ENCODE data around the gene SERINC5. TPM values are rescaled to one million over a fixed set of nuclear protein-coding genes. Genes with fewer than 3 reads are reported as not detected.

The SERINC5 gene
- total and polyA plus RNA-seq, 5 experiments from 2014 or later: 21.8 to 186 (median 30.6) TPM

Other genes with a start within 250 kb of the SERINC5 start
- gene THBS4, start 220.7 kb downstream of the SERINC5 start, total RNA-seq: under 1 TPM in 1 of 2 experiments, not detected in 1; 0.52 TPM
- gene THBS4, start 220.7 kb downstream of the SERINC5 start, polyA plus RNA-seq: under 1 TPM in 1 of 3 donors, not detected in 2; 0.68 TPM
- gene SPZ1, start 64.0 kb upstream of the SERINC5 start, total RNA-seq: not detected
- gene SPZ1, start 64.0 kb upstream of the SERINC5 start, polyA plus RNA-seq: not detected
- 10 to 100 TPM; 22.4 to 27.0 TPM for gene ZFYVE16, start 152.0 kb upstream of the SERINC5 start, total RNA-seq
- gene ZFYVE16, start 152.0 kb upstream of the SERINC5 start, polyA plus RNA-seq: 1 to 10 TPM; 1.7 to 4.1 (median 2.5) TPM
- gene FAM151B, start 232.1 kb upstream of the SERINC5 start, total RNA-seq: under 1 TPM; 0.26 to 0.82 TPM
- under 1 TPM in 1 of 3 donors, not detected in 2; 0.57 TPM for gene FAM151B, start 232.1 kb upstream of the SERINC5 start, polyA plus RNA-seq

All from naive thymus-derived CD8-positive, alpha-beta T cell (primary cell).